GM10266 (cell line): ENCODE measurements around the gene SDE2.
"Not testable (repeated sequence)": the region's sequence is repeated elsewhere in the genome, so short reads cannot be mapped to it uniquely, and the experiment has no call there.

Source experiments
- DNase-seq: peaks from one replicate; pipeline ENCODE4 v3.0.0; 2012; ENCODE audit errors: extremely low spot score
- CTCF ChIP-seq: IDR thresholded peaks from 2 replicates; pipeline ENCODE4 v1.5.1; 2012; ENCODE audit warnings: mild to moderate bottlenecking, low read depth; ENCODE audit not compliant: control insufficient read depth, insufficient read depth; ENCODE audit errors: missing control alignments

SDE2 gene

GRCh38 chr1:226026833-226027232, 27.7 kb upstream of the SDE2 start:
- no peak for DNase-seq
- TF ChIP-seq CTCF, result no peak

- DNase-seq, result no peak
Observed at GRCh38 chr1:226023735-226024134, 24.6 kb upstream of the SDE2 start.

GRCh38 chr1:226021801-226022200, 22.7 kb upstream of the SDE2 start:
- DNase-seq, result no peak
- no peak for TF ChIP-seq CTCF

More at GRCh38 chr1:226023735-226024134, 24.6 kb upstream of the SDE2 start:
- no peak for TF ChIP-seq CTCF

- no peak for TF ChIP-seq CTCF
- no peak for DNase-seq
Observed at GRCh38 chr1:226021401-226021800, 22.3 kb upstream of the SDE2 start.

GRCh38 chr1:226019572-226019971, 20.4 kb upstream of the SDE2 start:
- no peak for TF ChIP-seq CTCF
- DNase-seq, result no peak

GRCh38 chr1:226017070-226017469, 17.9 kb upstream of the SDE2 start:
- TF ChIP-seq CTCF, result no peak
- no peak for DNase-seq

GRCh38 chr1:226009650-226010044, 10.5 kb upstream of the SDE2 start:
- DNase-seq, result no peak
- no peak for TF ChIP-seq CTCF

- not testable (repeated sequence) for DNase-seq
Observed at GRCh38 chr1:226007126-226007892, 8.2 kb upstream of the SDE2 start.
